ENCODE results near the gene SRRT.

The SRRT gene

GRCh38 chr7:100856871-100857282 lies 18.0 kb upstream of the SRRT start:
- FAIRE-seq (no peak), DNase-seq (ENCODE audit: insufficient read length, low spot score) (no peak)
- TF ChIP-seq CTCF (IDR thresholded peaks at IDR 0.05; ENCODE audit: insufficient read depth, missing control alignments) = no peak

- TF ChIP-seq CTCF (IDR thresholded peaks at IDR 0.05; ENCODE audit: insufficient read depth, missing control alignments) = no peak
- FAIRE-seq = no peak
Observed at GRCh38 chr7:100859856-100860255, 15.0 kb upstream of the SRRT start.

GRCh38 chr7:100860702-100861615 lies 13.9 kb upstream of the SRRT start:
- DNase-seq (ENCODE audit: insufficient read length, low spot score) (peak; percentile 20), FAIRE-seq (no peak)
- no peak for TF ChIP-seq CTCF (IDR thresholded peaks at IDR 0.05; ENCODE audit: insufficient read depth, missing control alignments)

More at GRCh38 chr7:100859856-100860255, 15.0 kb upstream of the SRRT start:
- DNase-seq (ENCODE audit: insufficient read length, low spot score) = no peak

GRCh38 chr7:100861616-100861985 lies 13.3 kb upstream of the SRRT start:
- FAIRE-seq (no peak), DNase-seq (ENCODE audit: insufficient read length, low spot score) (no peak)
- TF ChIP-seq CTCF (IDR thresholded peaks at IDR 0.05; ENCODE audit: insufficient read depth, missing control alignments) = no peak

- no peak for FAIRE-seq
- no peak for TF ChIP-seq CTCF (IDR thresholded peaks at IDR 0.05; ENCODE audit: insufficient read depth, missing control alignments)
- no peak for DNase-seq (ENCODE audit: insufficient read length, low spot score)
Observed at GRCh38 chr7:100863406-100863950, 11.4 kb upstream of the SRRT start.

GRCh38 chr7:100864263-100864845 lies 10.5 kb upstream of the SRRT start:
- no peak for FAIRE-seq
- no peak for DNase-seq (ENCODE audit: insufficient read length, low spot score)
- no peak for TF ChIP-seq CTCF (IDR thresholded peaks at IDR 0.05; ENCODE audit: insufficient read depth, missing control alignments)

Measured in D721Med (cell line).